ENCODE data around the gene PDGFB.

The PDGFB gene

DNA sequence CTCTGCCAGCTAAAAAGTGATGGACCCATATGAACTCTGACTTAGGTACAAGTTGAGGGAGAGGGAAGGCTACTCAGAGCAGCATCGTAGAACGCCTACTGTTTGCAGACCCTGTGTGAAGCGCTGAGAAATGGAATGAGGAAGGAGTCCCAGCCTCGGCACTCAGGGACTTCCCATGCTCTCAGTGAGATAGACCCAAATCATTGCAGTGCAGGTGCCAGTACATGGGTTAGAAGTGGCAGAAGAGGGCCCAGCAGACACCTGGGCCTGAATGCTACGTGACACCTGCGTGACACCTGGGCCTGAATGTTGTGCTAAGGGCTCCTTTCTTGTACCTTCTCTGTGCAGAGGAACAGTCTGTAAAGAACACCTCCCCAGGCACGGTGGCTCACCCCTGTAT is 2.6 kb upstream of the PDGFB start:
- Histone ChIP-seq H4K20me1 (ENCODE audit: insufficient read depth, low read length) (no peaks in the 10 kb centered on the region), H3K4me1 (ENCODE audit: insufficient read depth, low read length, severe bottlenecking) (no peaks in the 10 kb centered on the region), H3K4me3 (ENCODE audit: low read depth, low read length, poor library complexity, severe bottlenecking) (no peak overlapping the region), H3K27me3 (ENCODE audit: insufficient read depth, low read length) (0 out of 2 replicates have a peak, but pooled peaks cover 7% of the 10 kb centered on the region), H3K9me2 (ENCODE audit: low read depth, low read length) (no peaks in the 10 kb centered on the region), H3K27ac (ENCODE audit: low read depth, low read length, poor library complexity, severe bottlenecking) (no peak overlapping the region), H3K36me3 (ENCODE audit: insufficient read depth, low read length) (no peaks in the 10 kb centered on the region), H3K9ac (ENCODE audit: low read length) (no peak overlapping the region), H3K9me3 (ENCODE audit: low read length) (no peaks in the 10 kb centered on the region), H2AFZ (ENCODE audit: low read length) (no peak overlapping the region), H3K79me2 (ENCODE audit: insufficient read depth, low read length) (no peaks in the 10 kb centered on the region), H3F3A (ENCODE audit: insufficient read depth, low read length) (no peaks in the 10 kb centered on the region), H3K4me2 (ENCODE audit: low read length) (no peak overlapping the region)
- no peak for TF ChIP-seq EZH2 (IDR thresholded peaks at IDR 0.05; ENCODE audit: borderline replicate concordance, low read length)

DNA sequence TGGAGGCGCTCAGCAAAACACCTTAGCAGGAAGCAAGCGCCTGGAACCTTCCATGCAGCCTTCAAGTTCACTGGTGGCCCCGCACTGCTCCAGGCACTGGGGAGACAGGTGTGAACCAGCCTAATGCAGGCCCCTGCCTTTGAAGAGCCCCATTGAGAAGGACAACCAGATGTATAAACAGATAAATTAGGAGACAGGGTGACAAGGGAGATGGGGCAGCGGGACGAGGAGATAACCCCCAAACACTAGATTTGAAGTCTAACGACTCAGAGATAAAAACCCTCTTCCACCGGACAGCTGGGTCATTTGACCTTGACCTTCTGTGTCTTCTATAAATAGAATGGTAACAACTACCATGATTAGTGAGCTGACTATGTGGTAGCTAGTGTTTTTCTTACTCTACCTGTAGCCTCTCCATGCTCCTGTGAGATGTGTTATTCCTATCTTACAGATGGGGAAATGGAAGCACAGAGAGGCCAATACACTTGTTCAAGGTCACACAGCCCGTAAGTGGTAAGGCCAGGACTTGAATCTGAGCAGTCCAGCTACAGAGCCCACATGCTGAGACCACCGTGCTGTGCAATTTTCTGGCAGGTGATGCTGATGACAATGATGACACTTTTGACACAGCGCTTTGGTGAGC is 2.0 kb upstream of the PDGFB start:
- H4K20me1 ChIP-seq (ENCODE audit: insufficient read depth, low read length): no peaks in the 10 kb centered on the region

DNA sequence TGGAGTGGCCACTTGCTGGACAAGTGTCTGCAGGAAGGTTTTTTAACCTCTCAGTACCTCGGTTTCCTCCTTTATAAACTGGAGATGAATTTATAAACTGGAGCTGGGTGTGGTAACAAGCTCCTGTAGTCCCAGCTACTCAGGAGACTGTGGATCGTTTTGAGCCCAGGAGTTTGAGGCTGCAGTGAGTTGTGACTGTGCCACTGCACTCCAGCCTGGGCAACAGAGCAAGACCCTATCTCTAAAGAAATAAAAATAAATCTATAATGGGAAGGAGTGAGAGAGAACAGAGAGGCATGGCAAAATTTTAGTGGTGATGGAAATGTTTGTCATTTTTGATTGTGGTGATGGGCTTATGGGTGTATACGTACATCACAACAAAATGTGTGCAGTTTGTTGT is 1.4 kb upstream of the PDGFB start:
- Histone ChIP-seq H3F3A (ENCODE audit: insufficient read depth, low read length) (no peaks in the 10 kb centered on the region), H3K27me3 (ENCODE audit: insufficient read depth, low read length) (0 out of 2 replicates have a peak, but pooled peaks cover 5% of the 10 kb centered on the region), H3K36me3 (ENCODE audit: insufficient read depth, low read length) (no peaks in the 10 kb centered on the region), H3K9me2 (ENCODE audit: low read depth, low read length) (no peaks in the 10 kb centered on the region), H3K79me2 (ENCODE audit: insufficient read depth, low read length) (no peaks in the 10 kb centered on the region), H4K20me1 (ENCODE audit: insufficient read depth, low read length) (no peaks in the 10 kb centered on the region), H3K4me1 (ENCODE audit: insufficient read depth, low read length, severe bottlenecking) (no peaks in the 10 kb centered on the region), H3K4me2 (ENCODE audit: low read length) (no peak overlapping the region), H3K9me3 (ENCODE audit: low read length) (no peaks in the 10 kb centered on the region), H3K9ac (ENCODE audit: low read length) (no peak overlapping the region), H2AFZ (ENCODE audit: low read length) (no peak overlapping the region), H3K27ac (ENCODE audit: low read depth, low read length, poor library complexity, severe bottlenecking) (no peak overlapping the region), H3K4me3 (ENCODE audit: low read depth, low read length, poor library complexity, severe bottlenecking) (no peak overlapping the region)
- no peak for TF ChIP-seq EZH2 (IDR thresholded peaks at IDR 0.05; ENCODE audit: borderline replicate concordance, low read length)
- no peak for TF ChIP-seq CTCF (IDR thresholded peaks at IDR 0.05; ENCODE audit: low read length)

More for the DNA sequence above, 2.0 kb upstream of the PDGFB start:
- Histone ChIP-seq H3K9me3 (ENCODE audit: low read length) (no peaks in the 10 kb centered on the region), H3K4me1 (ENCODE audit: insufficient read depth, low read length, severe bottlenecking) (no peaks in the 10 kb centered on the region), H3K27ac (ENCODE audit: low read depth, low read length, poor library complexity, severe bottlenecking) (no peak overlapping the region), H3K79me2 (ENCODE audit: insufficient read depth, low read length) (no peaks in the 10 kb centered on the region), H3K27me3 (ENCODE audit: insufficient read depth, low read length) (0 out of 2 replicates have a peak, but pooled peaks cover 5% of the 10 kb centered on the region), H3K9ac (ENCODE audit: low read length) (no peak overlapping the region), H3K36me3 (ENCODE audit: insufficient read depth, low read length) (no peaks in the 10 kb centered on the region), H2AFZ (ENCODE audit: low read length) (no peak overlapping the region), H3K4me2 (ENCODE audit: low read length) (no peak overlapping the region), H3F3A (ENCODE audit: insufficient read depth, low read length) (no peaks in the 10 kb centered on the region), H3K9me2 (ENCODE audit: low read depth, low read length) (no peaks in the 10 kb centered on the region), H3K4me3 (ENCODE audit: low read depth, low read length, poor library complexity, severe bottlenecking) (no peak overlapping the region)
- TF ChIP-seq CTCF (IDR thresholded peaks at IDR 0.05; ENCODE audit: low read length) (no peak), EZH2 (IDR thresholded peaks at IDR 0.05; ENCODE audit: borderline replicate concordance, low read length) (no peak)
